Neuronal stem cell (in vitro differentiated cells): Measurements from ENCODE around the gene MRGPRX3.
A peak's percentile ranks its signal among the peaks of the same experiment; 100 is the strongest.
"Not testable (repeated sequence)": the region's sequence is repeated elsewhere in the genome, so short reads cannot be mapped to it uniquely, and the experiment has no call there.

Experiments used
- DNase-seq: peaks from one replicate; pipeline ENCODE4 v3.0.0-alpha.2; 2013; ENCODE audit warnings: low spot score
- H2AFZ ChIP-seq: one replicate; pipeline ENCODE4 v1.6.1; 2013; ENCODE audit warnings: mild to moderate bottlenecking, low read length, inconsistent platforms
- H2AK5ac ChIP-seq: 2 replicates; pipeline ENCODE4 v1.6.1; 2013; ENCODE audit warnings: low read depth, mild to moderate bottlenecking, inconsistent platforms, low read length, moderate library complexity, mixed read lengths
- H2BK120ac ChIP-seq: 2 replicates; pipeline ENCODE4 v1.6.1; 2013; ENCODE audit warnings: low read depth, mild to moderate bottlenecking, inconsistent platforms, low read length, moderate library complexity, mixed read lengths
- H2BK12ac ChIP-seq: one replicate; pipeline ENCODE4 v1.6.1; 2013; ENCODE audit warnings: low read length, inconsistent platforms
- H2BK15ac ChIP-seq: 2 replicates; pipeline ENCODE4 v1.6.1; 2013; ENCODE audit warnings: mild to moderate bottlenecking, low read length, inconsistent platforms, mixed read lengths
- H2BK5ac ChIP-seq: one replicate; pipeline ENCODE4 v1.6.1; 2013; ENCODE audit warnings: inconsistent platforms, mild to moderate bottlenecking, low read length, moderate library complexity
- H3K14ac ChIP-seq: one replicate; pipeline ENCODE4 v1.6.1; 2013; ENCODE audit warnings: low read length, inconsistent platforms
- H3K18ac ChIP-seq: 2 replicates; pipeline ENCODE4 v1.6.1; 2013; ENCODE audit warnings: low read length, inconsistent platforms
- H3K23ac ChIP-seq: 2 replicates; pipeline ENCODE4 v1.6.1; 2013; ENCODE audit warnings: low read depth, mild to moderate bottlenecking, mixed read lengths, low read length, inconsistent platforms; ENCODE audit not compliant: poor library complexity
- H3K27ac ChIP-seq: replicated peaks from 3 replicates; pipeline ENCODE4 v1.5.1; 2013; ENCODE audit warnings: low read length, inconsistent platforms
- H3K27me3 ChIP-seq, 3 experiments: 2 replicates each; pipeline ENCODE4 v1.6.1; 2013; ENCODE audit warnings: low read length in 3 of 3, mild to moderate bottlenecking in 2 of 3, inconsistent platforms in 1 of 3, low read depth in 1 of 3, mixed read lengths in 1 of 3, moderate library complexity in 1 of 3; ENCODE audit not compliant: control insufficient read depth in 3 of 3, insufficient read depth in 3 of 3
- H3K36me3 ChIP-seq, 2 donors: replicated peaks in 1 of 2; 2 replicates each; pipeline ENCODE4 v1.6.1; 2013; ENCODE audit warnings: low read length in 2 of 2; ENCODE audit not compliant: control insufficient read depth in 2 of 2, insufficient read depth in 2 of 2
- H3K4ac ChIP-seq: 2 replicates; pipeline ENCODE4 v1.6.1; 2013; ENCODE audit warnings: inconsistent platforms, mild to moderate bottlenecking, low read length, moderate library complexity
- H3K4me1 ChIP-seq, 2 donors: 1 replicate in 1 of 2; 2 replicates in 1 of 2; pipeline ENCODE4 v1.6.1; 2013; ENCODE audit warnings: low read length in 2 of 2, low read depth in 1 of 2; ENCODE audit not compliant: control insufficient read depth in 2 of 2, insufficient read depth in 1 of 2
- H3K4me2 ChIP-seq: one replicate; pipeline ENCODE4 v1.6.1; 2013; ENCODE audit warnings: mild to moderate bottlenecking, low read length, inconsistent platforms; ENCODE audit not compliant: insufficient read depth, poor library complexity, severe bottlenecking
- H3K4me3 ChIP-seq, 2 donors: 2 replicates each; pipeline ENCODE4 v1.5.1; 2013; ENCODE audit warnings: low read length in 2 of 2, mild to moderate bottlenecking in 2 of 2, inconsistent platforms in 1 of 2, moderate library complexity in 1 of 2
- H3K79me1 ChIP-seq: one replicate; pipeline ENCODE4 v1.6.1; 2013; ENCODE audit warnings: low read depth, mild to moderate bottlenecking, inconsistent platforms, low read length, moderate library complexity
- H3K9ac ChIP-seq: one replicate; pipeline ENCODE4 v1.6.1; 2013; ENCODE audit warnings: mild to moderate bottlenecking, low read depth, low read length, inconsistent platforms; ENCODE audit not compliant: poor library complexity
- H3K9me3 ChIP-seq, 2 donors: replicated peaks in 1 of 2; 2 replicates each; pipeline versions ENCODE3 to v1.6.1; 2013; ENCODE audit warnings: low read length in 2 of 2, mild to moderate bottlenecking in 2 of 2, inconsistent platforms in 1 of 2, low read depth in 1 of 2, mixed read lengths in 1 of 2, moderate library complexity in 1 of 2; ENCODE audit not compliant: control insufficient read depth in 2 of 2, insufficient read depth in 1 of 2
- H4K8ac ChIP-seq: one replicate; pipeline ENCODE4 v1.6.1; 2013; ENCODE audit warnings: low read depth, mild to moderate bottlenecking, inconsistent platforms, low read length, moderate library complexity
- H4K91ac ChIP-seq: one replicate; pipeline ENCODE4 v1.6.1; 2013; ENCODE audit warnings: low read length, low read depth, mild to moderate bottlenecking, inconsistent platforms; ENCODE audit not compliant: poor library complexity
- WGBS, 2 donors: extraction: QIAGEN DNeasy Blood & Tissue Kit; methylation state at CpG; one replicate each; pipeline ENCODE4 v1.1.7; 2013; ENCODE audit warnings: missing lambda C conversion rate in 2 of 2, mixed read lengths in 1 of 2; ENCODE audit not compliant: insufficient read length in 2 of 2, insufficient replicate concordance in 1 of 2; ENCODE audit errors: extremely low coverage in 2 of 2; 5-methylcytosine and 5-hydroxymethylcytosine counted together

MRGPRX3 gene

GRCh38 chr11:18121331-18121828, 11.0 kb upstream of the MRGPRX3 start:
- H3K23ac ChIP-seq, H3K27ac ChIP-seq, H2BK5ac ChIP-seq, H3K4ac ChIP-seq, H4K91ac ChIP-seq, H2BK12ac ChIP-seq, H2AK5ac ChIP-seq, DNase-seq, H3K4me3 ChIP-seq, H3K9me3 ChIP-seq, H3K36me3 ChIP-seq, H3K27me3 ChIP-seq, H2BK120ac ChIP-seq, H3K79me1 ChIP-seq, H3K9ac ChIP-seq, H4K8ac ChIP-seq, H3K18ac ChIP-seq, H2BK15ac ChIP-seq, H2AFZ ChIP-seq, H3K4me1 ChIP-seq, H3K14ac ChIP-seq, H3K4me2 ChIP-seq: not testable (repeated sequence)
- WGBS, 2 donors: no CpG with 5 or more reads among the region's 20 CpGs

- not testable (repeated sequence) for H2BK120ac ChIP-seq, DNase-seq
- no CpG with 5 or more reads among the region's 4 CpGs for WGBS, 2 donors
Observed at GRCh38 chr11:18131115-18131514, 1.3 kb upstream of the MRGPRX3 start.

GRCh38 chr11:18135308-18135707, 2.9 kb downstream of the MRGPRX3 start:
- no CpG with 5 or more reads among the region's 2 CpGs for WGBS, 2 donors
- no peak for DNase-seq

More at GRCh38 chr11:18131115-18131514, 1.3 kb upstream of the MRGPRX3 start:
- not testable (repeated sequence) for H3K36me3 ChIP-seq, H4K91ac ChIP-seq, H3K4me3 ChIP-seq, H3K27ac ChIP-seq, H3K4ac ChIP-seq, H3K18ac ChIP-seq, H2BK15ac ChIP-seq, H3K9ac ChIP-seq, H3K4me1 ChIP-seq, H2AFZ ChIP-seq, H3K4me2 ChIP-seq, H3K9me3 ChIP-seq, H4K8ac ChIP-seq, H3K23ac ChIP-seq, H2BK12ac ChIP-seq, H2BK5ac ChIP-seq, H3K79me1 ChIP-seq, H3K14ac ChIP-seq, H2AK5ac ChIP-seq, H3K27me3 ChIP-seq

GRCh38 chr11:18137186-18137800, 4.9 kb downstream of the MRGPRX3 start:
- no peak overlapping the region for H3K4me2 ChIP-seq
- H3K27me3 ChIP-seq: peaks cover 0 to 7% (median 0%) of the 10 kb centered on the region in 3 experiments
- H3K4ac ChIP-seq: no peak overlapping the region
- H3K23ac ChIP-seq: no peak overlapping the region
- no peak overlapping the region for H3K27ac ChIP-seq
- H3K14ac ChIP-seq: no peak overlapping the region
- no peaks in the 10 kb centered on the region for H3K36me3 ChIP-seq
- H2BK120ac ChIP-seq: no peak overlapping the region
- no peaks in the 10 kb centered on the region for H3K79me1 ChIP-seq
- H3K4me3 ChIP-seq: peak overlapping the region in 1 of 2 donors; percentile 41
- peaks cover 0 to 1% of the 10 kb centered on the region in 2 donors for H3K9me3 ChIP-seq
- no peak overlapping the region for H4K91ac ChIP-seq
- H2BK15ac ChIP-seq: no peak overlapping the region
- H2BK12ac ChIP-seq: no peak overlapping the region
- no peak overlapping the region for H2BK5ac ChIP-seq
- no peak overlapping the region for H4K8ac ChIP-seq
- H3K9ac ChIP-seq: no peak overlapping the region
- H2AFZ ChIP-seq: no peak overlapping the region
- no peak overlapping the region for H2AK5ac ChIP-seq
- no CpG with 5 or more reads among the region's 29 CpGs for WGBS, 2 donors
- no peaks in the 10 kb centered on the region for H3K4me1 ChIP-seq
- no peak overlapping the region for H3K18ac ChIP-seq
- no peak for DNase-seq

More at GRCh38 chr11:18135308-18135707, 2.9 kb downstream of the MRGPRX3 start:
- Histone ChIP-seq H3K27me3 (peaks cover 0 to 7% (median 0%) of the 10 kb centered on the region in 3 experiments), H3K4me2 (no peak overlapping the region), H3K36me3 (no peaks in the 10 kb centered on the region), H3K4me1 (no peaks in the 10 kb centered on the region), H2BK5ac (no peak overlapping the region), H2BK120ac (no peak overlapping the region), H3K27ac (no peak overlapping the region), H2BK15ac (no peak overlapping the region), H3K9ac (no peak overlapping the region), H2AFZ (no peak overlapping the region), H3K14ac (no peak overlapping the region), H3K4ac (no peak overlapping the region), H3K23ac (no peak overlapping the region), H3K4me3 (no peak overlapping the region), H2AK5ac (no peak overlapping the region), H3K79me1 (no peaks in the 10 kb centered on the region), H3K18ac (no peak overlapping the region), H4K8ac (no peak overlapping the region), H2BK12ac (no peak overlapping the region), H3K9me3 (peaks cover 0 to 1% of the 10 kb centered on the region in 2 donors), H4K91ac (no peak overlapping the region)
